ENCODE measurements around the gene HNRNPAB.
"Not testable (repeated sequence)": the region's sequence is repeated elsewhere in the genome, so short reads cannot be mapped to it uniquely, and the experiment has no call there.

The HNRNPAB gene

GRCh38 chr5:178232124-178232919 lies 28.0 kb downstream of the HNRNPAB start, which contains the start of gene PHYKPL:
TSS of gene PHYKPL (minus strand) at chr5:178232802. CDS start at chr5:178232550, 252 bp downstream.
- peak; percentile 83 for DNase-seq

- DNase-seq = no peak
Observed at GRCh38 chr5:178232920-178233429, 28.6 kb downstream of the HNRNPAB start.

- DNase-seq = no peak
Observed at GRCh38 chr5:178234121-178234749, 29.9 kb downstream of the HNRNPAB start.

- DNase-seq = peak; percentile 92
Observed at GRCh38 chr5:178234750-178235587, 30.6 kb downstream of the HNRNPAB start.

- no peak for DNase-seq
Observed at GRCh38 chr5:178235588-178235974, 31.2 kb downstream of the HNRNPAB start.

- DNase-seq = no peak
Observed at GRCh38 chr5:178236126-178236525, 31.8 kb downstream of the HNRNPAB start.

GRCh38 chr5:178236679-178237078 lies 32.3 kb downstream of the HNRNPAB start:
- peak; percentile 59 for DNase-seq

GRCh38 chr5:178237431-178238312 lies 33.3 kb downstream of the HNRNPAB start:
- DNase-seq = peak; percentile 47

- DNase-seq = no peak
Observed at GRCh38 chr5:178238313-178238635, 33.9 kb downstream of the HNRNPAB start.

- no peak for DNase-seq
Observed at GRCh38 chr5:178238711-178239592, 34.6 kb downstream of the HNRNPAB start.

- DNase-seq = not testable (repeated sequence)
Observed at GRCh38 chr5:178239626-178240301, 35.4 kb downstream of the HNRNPAB start.

GRCh38 chr5:178240341-178240741 lies 36.0 kb downstream of the HNRNPAB start:
- no peak for DNase-seq

- peak; percentile 49 for DNase-seq
Observed at GRCh38 chr5:178240766-178241165, 36.4 kb downstream of the HNRNPAB start.

- peak; percentile 58 for DNase-seq
Observed at GRCh38 chr5:178241231-178241663, 36.9 kb downstream of the HNRNPAB start.

- DNase-seq = no peak
Observed at GRCh38 chr5:178241688-178242231, 37.4 kb downstream of the HNRNPAB start.

GRCh38 chr5:178242416-178242815 lies 38.1 kb downstream of the HNRNPAB start:
- DNase-seq = no peak

GRCh38 chr5:178244576-178244975 lies 40.2 kb downstream of the HNRNPAB start:
- no peak for DNase-seq

- no peak for DNase-seq
Observed at GRCh38 chr5:178245389-178245788, 41.1 kb downstream of the HNRNPAB start.

- no peak for DNase-seq
Observed at GRCh38 chr5:178246624-178247279, 42.4 kb downstream of the HNRNPAB start.

Measured in hematopoietic multipotent progenitor cell treated with erythropoietin and hydrocortisone succinate and interleukin-3 and kit ligand, for 6 days (in vitro differentiated cells).